Stimulated activated CD4-positive, alpha-beta T cell treated with anti-CD3 and anti-CD28 coated beads, Interleukin-2, amount 100 ng/mL, for 4 hours (primary cell): Measurements from ENCODE around the gene CGRRF1.

Experiments
- DNase-seq: peaks from one replicate; pipeline ENCODE4 v3.0.0-alpha.2; 2020; ENCODE audit warnings: low read depth

The CGRRF1 gene

DNA sequence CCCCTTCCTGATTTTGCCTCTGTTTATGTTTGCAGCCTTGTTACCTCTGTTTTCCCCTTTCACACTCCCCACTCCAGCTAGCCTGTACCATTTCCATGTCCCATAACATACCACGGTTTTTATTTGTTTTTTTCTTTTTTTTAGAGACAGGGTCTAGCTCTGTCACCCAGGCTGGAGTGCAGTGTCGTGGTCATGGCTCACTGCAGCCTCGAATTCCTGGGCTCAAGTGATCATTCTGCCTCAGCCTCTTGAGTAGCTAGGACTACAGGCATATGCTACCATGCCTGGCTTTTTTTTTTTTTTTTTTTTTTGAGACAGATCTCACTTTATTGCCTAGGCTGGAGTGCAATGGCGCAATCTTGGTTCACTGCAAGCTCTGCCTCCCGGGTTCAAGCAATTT lies 38.8 kb downstream of the CGRRF1 start:
- DNase-seq = no peak

DNA sequence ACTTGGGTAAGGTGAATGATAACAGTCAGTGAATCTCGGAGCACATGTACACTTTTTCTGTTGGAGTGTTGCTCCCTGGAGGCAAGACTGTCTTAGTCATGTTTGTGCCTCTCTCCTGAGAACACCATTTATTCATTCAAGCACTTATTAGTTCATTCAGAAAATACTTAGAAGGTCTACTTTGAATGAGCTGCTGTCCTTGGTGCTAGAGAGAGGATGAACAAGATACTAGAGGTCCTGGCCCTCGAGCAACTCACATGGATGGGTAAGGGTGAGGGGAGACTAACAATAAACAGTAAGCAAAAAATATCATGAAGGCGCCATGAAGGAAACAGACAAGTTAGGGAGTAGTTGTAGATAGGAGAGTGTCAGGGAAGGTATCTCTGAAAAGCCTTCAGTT lies 40.2 kb downstream of the CGRRF1 start:
- DNase-seq = no peak

DNA sequence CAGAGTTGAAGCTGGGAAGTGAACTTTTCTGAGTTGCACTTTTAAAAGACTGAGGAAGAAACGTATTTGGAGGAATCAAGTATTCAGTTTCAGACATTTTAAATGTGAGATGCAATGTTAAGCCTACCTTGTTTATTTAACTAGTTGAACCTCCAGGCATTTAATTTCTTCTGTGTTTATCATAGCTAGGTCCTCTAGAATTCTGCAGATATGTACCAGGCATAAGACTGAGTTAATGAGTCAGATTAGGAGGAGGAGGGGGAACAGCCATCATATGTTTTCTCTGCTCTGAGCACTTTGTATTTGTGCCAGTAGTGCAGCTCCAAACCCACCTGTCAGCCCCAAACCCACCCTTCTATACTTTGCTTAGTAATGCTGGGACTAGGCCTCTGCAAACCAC lies 40.8 kb downstream of the CGRRF1 start:
- no peak for DNase-seq

DNA sequence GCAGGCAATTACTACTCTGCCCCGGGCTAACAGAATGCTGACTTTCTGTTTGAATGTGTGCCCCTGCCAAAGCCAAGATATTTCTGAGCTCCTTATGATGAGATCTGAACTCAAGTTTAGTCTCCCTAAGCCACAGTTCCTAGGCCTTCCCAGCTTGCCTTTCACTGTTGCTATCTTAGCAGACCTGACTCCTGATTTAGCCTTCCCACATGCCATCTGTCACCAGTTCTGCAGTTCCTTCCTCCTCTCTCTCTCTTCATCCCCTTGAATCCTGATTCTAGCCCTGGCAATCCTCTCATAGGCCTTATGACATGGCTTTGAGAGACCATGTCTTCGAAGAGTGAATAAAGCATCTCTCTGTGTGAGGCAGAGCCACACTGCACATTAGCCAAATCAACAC lies 44.7 kb downstream of the CGRRF1 start:
- no peak for DNase-seq

DNA sequence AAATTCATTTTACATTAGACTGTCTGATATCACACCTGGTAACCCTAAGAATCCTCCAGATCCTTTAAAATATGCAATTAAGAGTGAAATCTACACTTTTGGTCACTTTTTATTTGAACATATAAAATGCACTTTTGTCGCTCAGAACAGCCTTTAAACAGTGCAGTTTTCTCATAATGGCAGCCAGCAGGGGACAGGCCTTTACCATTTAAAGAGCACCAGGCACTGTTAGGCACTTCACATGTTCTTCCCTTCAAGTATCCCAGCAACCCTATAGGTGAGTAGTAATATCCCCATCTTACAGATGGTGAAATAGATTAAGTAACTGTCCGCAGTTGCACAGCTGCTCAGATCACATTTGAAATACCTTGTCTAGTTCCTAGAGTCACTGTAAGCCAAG lies 45.9 kb downstream of the CGRRF1 start:
- no peak for DNase-seq

DNA sequence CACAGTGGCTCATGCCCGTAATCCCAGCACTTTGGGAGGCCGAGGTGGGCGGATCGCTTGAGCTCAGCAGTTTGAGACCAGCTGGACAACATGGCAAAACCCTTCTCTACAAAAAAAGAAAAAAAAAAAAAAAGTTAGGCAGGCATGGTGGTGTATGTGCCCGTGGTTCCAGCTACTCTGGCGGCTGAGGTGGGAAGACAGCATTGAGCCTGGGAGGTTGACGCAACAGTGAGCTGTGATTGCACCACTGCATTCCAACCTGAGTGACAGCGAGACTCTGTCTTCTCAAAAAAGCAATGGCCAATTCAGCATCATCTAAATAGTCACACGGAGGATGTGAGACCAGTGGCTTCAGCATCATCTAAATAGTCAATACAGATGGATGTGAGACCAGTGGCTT lies 46.8 kb downstream of the CGRRF1 start:
- no peak for DNase-seq

DNA sequence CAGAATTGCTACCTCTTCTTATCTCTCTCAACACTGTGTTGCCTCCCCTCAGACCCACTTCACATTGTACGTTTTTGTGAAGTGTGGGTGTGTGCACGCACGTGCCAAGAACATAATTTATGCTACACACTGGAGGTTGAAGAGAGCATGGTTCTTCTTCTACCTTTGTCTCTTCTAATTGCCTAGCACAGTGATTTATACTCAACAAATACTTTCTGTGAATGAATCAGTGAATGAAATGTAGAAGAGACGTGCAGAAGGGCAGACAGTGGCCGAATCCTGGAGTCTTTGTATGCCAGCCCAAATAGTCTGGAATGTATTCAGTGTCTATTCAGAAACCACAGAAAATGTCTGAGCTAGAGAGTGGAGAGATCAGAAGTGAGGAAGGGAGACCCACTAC lies 52.6 kb downstream of the CGRRF1 start:
- no peak for DNase-seq

DNA sequence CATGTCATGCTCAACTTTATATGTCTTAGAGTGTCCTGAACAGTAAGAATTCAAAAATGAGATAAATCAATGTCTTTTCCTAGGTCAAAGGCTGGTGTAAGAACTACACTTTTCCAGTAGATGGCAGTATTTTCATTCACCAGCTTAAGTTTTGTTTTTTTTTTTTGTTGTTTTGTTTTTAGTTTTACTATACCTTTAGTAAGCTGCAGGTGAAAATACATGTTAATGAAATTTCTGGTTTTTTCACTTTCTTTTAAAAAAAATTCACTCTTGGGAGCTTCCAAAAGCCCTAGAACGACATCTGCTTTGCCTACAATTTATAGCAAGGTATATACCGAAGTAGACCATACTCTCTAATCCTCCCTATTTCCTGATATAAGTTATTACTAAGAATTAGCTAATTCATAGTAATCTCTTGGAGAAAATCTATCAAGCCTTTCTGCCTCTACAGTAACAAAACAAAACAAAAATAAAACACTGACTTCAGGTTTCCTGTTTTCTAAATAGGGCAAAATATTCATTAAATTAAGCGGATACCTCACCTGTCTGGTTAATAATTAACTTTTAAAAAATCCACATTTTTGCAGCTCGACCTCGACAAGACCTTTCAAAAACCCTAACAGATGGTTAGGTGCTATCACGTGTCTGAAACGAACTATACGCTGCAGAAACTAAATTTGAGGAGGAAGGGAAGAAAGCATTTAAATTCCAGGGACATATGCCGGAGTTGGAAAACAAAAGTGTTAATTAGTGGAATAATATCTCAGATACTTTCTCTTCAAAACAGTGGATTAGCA lies 54.6 kb downstream of the CGRRF1 start:
- no peak for DNase-seq

DNA sequence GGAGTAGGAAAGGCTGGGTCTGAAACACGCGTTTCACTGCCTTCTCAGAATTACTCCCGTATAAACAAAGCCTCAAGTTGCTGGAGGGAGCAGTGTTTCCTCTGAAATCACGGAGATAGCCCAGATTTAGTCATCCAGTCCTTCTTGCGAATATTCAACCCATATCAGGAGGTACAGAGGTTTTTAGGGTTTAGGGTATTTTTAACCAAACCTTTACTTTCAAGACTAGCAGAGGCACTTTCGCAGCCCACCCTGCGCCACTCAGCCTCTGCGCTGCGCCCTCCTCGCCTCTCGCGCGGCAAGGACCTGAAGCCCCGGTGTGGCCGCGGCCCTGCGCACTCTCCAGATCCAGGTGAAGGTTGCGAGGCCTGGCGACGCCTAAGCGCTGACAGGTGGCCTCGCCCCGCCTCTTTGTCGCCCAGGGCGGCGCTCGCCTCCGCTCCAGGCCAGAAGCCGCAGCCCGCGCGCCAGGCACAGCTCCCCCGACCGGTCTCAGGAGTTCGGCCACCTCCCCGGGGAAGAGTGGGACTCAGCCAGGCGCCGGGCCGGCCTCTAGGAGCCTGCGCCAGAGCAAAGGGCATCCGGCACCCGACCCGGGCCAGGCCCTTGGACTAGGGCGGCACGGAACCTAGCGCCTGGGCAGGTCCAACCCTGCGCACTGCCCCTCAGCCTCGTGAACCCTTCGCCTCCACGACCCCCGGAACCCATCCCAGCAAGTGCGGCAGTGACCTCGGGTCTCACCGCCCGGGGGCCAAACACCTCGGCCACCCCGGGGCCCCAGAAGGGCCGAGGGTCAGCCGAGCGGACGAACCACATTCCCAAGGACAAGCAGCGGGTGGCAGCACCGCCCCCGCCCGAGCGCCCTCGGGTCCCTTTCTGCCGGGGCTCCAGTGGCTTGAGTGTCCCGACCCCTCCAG lies 55.4 kb downstream of the CGRRF1 start:
- DNase-seq = peak; percentile 35

DNA sequence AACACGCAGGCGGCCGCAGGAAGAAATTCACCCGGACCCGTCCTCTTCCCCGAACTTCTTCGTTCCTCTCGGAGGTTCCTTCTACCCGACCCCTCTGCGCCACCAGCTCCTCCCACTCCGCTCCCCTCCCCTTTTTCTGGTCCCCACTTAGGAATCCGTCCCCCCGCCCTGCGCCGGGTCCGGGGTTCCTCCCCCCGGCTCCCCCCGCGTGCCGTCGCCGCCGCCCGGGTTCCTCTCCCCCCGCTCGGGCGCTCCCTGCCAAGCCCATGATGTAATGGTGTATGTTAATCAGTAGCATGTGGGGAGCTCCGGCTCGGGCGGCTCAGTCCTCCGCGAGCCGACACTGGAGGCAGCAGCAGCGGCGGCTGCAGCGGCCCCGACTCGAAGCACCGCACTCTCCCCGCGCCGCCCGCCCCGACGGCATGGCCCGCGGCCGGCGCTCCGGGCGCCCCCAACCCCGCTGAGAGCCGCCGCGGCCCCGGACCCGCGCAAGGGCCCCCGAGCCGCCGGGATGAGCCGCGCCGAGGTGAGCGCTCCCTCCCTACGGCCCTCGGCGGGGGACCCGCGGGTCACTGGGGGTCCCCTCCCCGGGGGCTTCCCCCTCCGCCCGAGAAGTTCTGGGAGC lies 56.2 kb downstream of the CGRRF1 start:
- DNase-seq = peak; percentile 82

DNA sequence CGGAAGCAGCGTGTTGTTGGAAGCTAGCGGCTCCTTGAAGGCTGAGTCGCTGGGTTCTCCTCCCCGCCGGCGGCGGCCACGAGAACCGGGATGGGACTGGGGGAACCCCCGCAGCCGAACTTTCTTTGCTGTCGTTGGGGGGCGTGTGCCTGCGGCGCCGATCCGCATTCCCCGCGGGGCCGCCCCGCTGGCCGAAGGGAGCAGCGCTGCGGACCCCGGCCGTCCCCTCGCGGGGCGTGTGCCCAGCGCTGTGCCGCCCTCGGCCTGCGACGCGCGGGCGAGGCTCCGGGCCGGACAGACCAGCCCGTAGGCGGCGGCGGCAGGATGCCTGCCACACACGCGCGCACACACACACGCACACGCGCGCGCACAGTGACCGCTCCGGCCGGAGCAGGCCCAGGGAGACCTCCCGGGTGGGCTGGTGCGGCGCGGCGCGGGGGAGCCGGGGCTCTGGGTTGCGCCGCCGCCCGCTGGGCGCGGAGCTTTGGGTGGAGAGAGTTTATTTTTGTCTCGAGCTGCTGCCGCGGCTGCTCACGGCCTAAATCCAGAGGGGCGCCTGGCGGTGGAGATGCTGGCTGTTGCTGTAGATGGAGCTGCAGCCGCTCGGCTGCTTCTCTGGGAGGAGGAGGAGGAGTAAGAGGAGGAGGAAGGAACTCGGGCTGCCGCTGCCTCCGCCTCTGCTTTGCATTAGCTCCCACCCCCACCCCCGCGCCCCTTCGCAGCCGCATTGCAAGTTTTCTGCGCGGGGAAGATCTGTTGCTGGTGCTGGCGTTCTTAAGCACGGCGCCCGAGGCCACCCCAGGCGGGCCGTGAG lies 56.9 kb downstream of the CGRRF1 start, which contains the start of gene SAMD4A:
Gene SAMD4A, plus strand, starts transcription at position 719 of the 814 bp plus-strand sequence. CDS start 789 bp downstream, outside the sequence.
- peak; percentile 66 for DNase-seq

DNA sequence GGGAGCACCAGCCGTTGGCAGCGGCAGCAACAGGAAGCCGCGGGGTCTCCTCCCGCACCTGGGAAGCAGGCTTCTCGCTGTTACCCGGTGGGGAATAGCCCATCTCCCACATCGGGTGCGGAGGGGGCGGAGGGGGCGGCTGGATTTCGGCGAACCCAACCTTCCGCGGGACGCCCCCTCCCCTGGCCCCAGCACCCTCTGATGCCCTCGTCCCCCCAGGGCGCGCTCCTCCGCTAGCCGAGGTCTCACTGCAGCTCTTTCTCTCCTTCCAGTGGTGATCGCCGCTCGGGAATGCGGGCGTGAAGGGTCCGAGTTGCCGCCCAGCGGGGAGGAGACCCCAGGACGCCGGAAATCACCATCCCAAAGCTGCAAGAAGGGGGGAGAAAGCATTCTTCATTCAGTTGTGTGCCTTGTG lies 57.5 kb downstream of the CGRRF1 start:
- DNase-seq = no peak

DNA sequence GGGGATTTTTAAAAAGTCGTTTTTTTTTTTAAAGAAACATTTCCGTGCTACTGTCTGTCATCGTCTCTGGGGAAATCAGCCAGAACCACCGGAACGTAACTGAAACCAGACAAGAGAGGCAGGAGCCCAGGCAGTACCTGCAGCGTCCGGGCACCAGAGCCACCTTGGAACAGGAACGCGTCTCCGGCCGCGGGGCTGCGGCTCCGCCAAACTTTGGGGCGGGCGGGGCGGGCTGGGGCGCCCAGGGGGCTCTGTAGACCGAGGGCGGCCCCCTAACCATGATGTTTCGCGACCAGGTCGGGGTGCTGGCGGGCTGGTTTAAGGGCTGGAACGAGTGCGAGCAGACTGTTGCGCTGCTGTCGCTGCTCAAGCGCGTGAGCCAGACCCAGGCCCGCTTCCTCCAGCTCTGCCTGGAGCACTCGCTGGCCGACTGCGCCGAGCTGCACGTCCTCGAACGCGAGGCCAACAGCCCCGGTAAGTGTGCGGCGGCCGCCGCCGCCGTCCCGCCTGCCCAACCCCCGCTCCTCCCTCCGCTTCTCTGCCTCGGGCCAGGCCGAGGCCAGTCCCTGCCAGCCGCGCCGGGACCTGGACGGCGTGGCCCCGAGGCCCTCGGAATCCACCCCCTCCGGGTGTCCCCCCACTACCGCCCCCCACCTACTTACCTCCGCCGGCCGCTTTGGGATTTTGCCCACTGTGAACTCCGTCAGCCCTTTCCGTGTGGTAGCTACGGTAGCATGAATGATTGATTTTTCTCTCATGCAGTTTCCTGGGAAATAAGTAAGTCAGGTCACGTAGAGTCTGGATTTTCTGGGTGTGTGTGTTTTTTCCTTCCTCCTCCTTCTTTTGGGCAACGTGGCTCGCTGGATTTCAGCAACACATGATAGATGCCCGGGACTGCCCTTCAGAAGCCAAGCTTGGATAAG lies 58.2 kb downstream of the CGRRF1 start:
- DNase-seq = no peak

DNA sequence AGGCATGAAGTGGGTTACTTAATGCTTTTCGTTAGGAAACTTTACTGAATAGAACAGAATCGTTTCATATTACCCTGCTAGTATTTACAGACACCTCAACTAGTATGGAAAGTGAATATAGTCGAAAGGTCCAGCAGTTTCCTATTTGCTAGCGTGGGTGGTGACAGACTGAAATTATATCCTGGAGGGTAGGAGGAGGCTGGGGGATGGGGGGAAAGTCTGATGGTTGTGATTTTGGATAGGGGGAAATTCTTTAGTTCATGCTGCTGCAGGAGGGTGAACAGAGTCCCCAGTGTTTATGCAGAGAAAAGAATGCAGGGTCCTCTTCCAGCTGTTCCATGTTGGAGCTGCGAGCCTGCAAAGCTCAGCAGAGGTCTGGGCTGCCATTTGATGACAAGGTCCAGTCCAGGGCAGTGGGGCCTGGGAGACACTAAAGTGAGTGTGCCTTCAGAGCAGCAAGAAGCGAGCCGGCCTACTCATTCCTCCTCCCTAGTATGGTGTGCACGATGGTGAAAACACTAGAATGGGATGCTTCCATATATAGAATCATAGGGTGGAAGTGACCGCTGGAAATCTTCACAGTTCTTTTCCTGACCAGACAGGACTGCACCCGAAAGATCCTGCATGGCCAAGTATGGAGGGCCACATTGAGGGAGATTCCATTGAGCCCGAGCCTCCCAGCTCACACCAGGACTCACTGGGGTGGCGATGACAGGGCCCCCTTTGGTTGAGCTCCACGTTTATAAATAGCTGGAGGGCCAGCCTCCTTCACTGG lies 59.3 kb downstream of the CGRRF1 start:
- DNase-seq = no peak

DNA sequence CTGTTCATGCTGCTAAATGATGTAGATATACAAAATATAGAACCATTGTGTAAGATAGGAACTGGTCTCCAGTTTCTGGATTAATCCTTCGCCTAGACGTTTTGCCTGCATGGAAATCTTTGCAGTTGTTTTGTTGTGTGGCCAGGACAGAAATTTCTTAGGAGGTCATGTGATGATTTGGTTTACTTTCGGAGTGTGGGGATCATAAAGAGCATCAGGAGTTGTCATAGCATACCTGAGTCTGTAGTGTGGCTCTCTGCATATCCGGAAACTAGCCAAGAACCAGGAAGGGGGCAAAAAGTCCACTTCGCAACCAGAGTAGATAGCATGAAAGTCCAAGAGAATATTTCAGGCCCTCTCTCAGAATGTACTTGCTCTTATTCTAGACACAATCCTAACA lies 60.3 kb downstream of the CGRRF1 start:
- DNase-seq = no peak

DNA sequence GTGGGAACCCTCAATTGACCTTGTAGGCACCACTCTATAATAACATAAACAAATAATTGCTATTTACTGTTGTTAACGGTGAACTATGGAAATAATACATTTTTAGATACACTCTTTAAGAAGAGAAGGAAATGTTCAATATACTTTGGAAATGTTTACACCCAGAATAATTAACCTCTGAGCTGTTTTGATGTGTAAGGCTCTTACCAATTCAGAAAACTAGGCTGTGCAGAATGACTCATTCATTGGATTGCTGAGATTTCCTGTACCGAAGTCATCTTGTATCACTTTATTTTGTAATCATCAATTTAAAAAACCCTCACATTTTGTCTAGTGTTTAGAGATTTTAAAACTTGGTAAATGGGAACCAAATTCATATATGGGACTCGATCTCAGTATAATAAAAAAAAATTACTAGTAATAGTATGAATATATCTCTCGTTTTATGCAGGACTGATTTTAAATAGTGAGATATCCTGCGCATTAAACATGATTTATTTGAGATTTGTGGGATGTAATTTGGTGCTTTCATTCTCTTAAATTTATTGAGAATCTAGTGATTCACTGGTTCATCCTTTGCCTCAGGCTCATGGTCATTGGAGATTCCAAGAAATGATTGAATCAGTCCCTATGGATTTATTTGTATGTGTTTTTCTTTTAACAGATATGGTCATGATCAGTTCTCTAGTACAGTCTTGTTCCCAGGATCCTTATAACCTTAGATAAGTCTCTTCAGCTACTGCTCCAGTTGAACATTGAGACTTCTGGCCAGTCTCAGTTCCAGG lies 61.1 kb downstream of the CGRRF1 start:
- DNase-seq = no peak

DNA sequence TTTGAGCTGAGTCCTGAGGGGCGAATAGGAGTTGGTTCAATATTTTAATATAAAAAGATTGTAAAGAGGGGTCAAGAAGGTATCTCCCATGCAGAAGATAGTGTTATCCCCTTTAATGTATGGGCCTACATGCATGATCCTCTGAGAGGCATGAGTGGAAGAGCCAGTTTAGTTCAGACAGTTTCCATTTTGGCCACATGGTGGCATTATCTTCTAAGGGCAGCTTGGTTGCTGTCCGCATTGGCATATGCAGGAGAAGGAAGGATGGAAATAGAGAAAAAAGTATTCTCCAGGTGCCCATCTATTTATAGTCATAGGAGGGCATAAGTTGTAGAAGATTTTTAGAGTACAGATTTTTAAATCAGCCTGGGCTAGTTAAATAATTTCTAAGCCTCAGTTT lies 62.6 kb downstream of the CGRRF1 start:
- DNase-seq = no peak

DNA sequence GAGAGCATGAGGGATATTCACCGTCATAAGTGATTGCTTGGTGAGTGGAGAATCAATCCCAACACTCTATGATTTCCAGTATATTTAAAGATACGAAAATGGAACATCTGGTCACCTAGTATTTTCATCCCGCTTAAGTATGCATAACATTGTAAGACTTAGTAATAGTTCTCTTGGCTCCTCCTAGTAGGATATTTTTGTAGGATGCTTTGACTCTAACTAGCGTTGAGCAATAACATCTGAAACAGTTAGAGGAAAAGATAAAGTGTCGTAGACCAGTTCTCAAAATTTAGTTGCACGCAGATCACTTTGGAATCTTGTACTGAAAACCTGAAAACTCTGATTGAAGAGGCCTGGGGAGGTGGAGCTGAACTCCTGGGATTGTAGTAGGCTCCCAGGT lies 64.8 kb downstream of the CGRRF1 start:
- DNase-seq = no peak

DNA sequence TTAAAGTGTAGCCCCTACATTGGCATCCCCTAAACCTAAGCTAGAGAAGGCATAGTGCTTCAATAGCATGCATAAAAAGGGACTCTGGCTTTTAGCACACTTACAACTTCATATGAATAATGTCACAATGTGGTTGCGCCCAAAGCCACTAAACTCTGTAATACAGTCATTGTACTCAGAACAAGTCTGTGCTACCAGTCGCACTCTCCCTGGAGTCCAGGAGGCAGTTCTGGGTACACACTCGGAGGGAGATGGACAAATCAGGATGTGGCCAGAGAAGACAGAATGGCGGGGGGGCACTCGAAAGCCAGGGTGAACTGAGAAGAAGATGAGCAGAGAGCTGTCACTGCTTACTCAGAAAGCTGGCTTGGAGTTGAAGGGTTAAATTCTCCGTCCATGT lies 67.8 kb downstream of the CGRRF1 start:
- no peak for DNase-seq
